GM19351 (cell line): ENCODE measurements around the gene BACH1.
"Not testable (repeated sequence)": the region's sequence is repeated elsewhere in the genome, so short reads cannot be mapped to it uniquely, and the experiment has no call there.

Experiments
- ATAC-seq: cut with Tn5 transposase; IDR thresholded peaks from one replicate; pipeline ENCODE4 v1.9.1; 2021; ENCODE audit warnings: mild to moderate bottlenecking, moderate library complexity; ENCODE audit not compliant: unreplicated experiment

The BACH1 gene

DNA sequence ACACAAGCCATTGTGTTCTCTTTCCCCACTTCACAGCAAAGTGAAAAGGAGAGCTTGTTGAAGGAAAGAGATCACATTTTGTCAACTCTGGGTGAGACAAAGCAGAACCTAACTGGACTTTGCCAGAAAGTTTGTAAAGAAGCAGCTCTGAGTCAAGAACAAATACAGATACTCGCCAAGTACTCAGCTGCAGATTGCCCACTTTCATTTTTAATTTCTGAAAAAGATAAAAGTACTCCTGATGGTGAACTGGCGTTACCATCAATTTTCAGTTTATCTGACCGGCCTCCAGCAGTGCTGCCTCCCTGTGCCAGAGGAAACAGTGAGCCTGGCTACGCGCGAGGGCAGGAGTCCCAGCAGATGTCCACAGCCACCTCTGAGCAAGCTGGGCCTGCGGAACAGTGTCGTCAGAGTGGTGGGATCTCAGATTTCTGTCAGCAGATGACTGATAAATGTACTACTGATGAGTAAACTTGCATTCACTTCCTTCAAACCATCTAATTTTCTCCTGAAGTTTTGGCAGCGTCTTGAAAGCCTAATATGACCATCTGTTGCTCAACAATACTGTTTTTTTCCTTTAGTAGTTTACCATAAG is 43.7 kb downstream of the BACH1 start:
- ATAC-seq, result peak; percentile 88

DNA sequence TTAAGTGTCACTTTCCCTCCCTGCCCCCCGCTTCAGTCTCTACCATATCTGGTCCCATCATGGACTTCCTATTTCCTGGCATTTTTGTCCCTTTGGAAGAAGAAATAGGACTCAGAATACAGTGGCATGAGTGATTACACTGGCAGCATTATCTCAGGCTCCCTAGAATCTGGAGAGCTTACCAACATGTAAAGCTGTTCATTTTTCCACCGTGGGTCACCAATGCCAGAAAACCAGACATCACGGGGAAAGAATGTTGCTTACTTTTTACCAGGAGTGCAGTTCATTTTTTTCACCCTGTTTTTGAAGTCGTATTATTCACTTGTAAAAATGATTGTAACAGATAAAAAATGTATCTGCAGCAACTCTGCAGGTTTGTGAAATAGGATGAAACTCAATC is 44.8 kb downstream of the BACH1 start:
- ATAC-seq, result no peak

DNA sequence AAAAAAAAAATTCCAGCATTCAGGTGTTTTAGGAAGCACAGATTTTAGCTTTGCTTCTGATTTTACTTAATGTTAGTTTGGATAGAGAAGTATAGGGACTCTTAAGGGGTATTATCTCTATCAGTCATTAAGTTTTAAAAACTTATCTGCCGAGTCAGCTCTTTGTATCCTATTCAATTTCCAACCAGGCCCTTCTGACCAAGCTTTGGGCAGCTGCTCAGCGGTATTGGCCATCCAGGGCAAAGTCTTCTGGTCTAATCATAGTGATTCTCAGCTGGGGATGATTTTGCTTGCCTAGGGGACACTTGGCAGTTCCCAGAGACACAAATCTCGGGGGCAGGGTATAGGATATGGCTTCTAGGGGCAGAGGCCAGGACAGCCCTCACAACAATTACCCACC is 47.6 kb downstream of the BACH1 start:
- no peak for ATAC-seq

DNA sequence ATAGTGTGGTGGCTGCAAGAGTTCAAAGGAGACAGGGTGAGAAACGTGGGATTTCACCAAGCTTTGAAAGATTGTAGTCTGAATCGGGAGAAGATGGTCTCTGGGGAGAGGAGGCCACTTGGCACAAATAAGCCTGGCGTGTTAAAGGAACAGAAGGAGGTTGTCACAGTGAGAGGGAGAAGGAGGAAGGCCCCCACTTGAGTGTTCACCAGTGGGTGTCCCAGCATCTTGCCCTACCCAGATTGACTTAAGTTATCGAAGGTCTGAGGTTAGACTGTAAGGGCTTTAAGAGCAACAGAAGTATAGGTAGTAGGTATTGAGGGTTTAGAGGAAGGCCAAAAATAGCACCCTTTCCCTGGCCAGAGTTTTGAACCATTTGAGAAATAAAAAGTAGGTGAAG is 48.0 kb downstream of the BACH1 start:
- no peak for ATAC-seq

DNA sequence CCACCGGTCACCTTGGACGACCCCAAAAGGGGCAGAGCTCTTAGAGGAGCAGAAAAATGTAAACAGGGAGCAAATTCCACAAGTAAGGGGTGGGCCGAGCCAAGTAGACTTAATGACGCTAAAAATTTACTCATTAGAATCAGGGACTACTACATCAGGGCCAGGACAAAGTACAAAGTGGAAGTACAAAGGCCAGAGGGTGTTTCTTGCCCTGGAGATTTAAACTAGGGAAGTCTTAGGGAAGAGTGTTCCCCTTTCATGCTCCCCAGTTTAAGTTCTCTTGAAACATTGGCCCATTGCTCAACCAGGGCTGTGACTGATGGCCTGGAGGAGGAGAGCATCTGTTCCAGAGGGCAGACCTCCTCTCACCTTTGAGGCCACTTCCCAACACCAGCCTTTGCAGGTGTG is 48.6 kb downstream of the BACH1 start:
- no peak for ATAC-seq

DNA sequence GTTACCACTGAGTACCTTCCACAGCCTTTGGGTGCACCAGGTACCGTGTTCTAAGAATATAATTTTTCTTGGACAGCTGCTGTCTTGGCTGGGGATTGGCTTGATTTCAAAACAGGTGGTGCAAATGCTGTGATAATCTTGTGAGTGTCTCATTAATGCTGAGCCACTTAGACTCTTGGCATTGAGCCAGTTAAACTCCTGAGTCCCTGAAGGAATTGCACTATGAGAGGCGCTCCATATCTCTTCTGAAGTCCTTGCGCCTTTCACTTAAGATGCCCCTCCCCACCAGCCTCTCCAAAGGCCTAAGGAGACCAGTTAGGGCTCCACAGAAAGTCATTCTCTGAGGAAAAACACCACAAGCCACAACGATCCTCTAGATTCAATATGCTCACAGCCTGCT is 51.0 kb downstream of the BACH1 start:
- ATAC-seq, result no peak

DNA sequence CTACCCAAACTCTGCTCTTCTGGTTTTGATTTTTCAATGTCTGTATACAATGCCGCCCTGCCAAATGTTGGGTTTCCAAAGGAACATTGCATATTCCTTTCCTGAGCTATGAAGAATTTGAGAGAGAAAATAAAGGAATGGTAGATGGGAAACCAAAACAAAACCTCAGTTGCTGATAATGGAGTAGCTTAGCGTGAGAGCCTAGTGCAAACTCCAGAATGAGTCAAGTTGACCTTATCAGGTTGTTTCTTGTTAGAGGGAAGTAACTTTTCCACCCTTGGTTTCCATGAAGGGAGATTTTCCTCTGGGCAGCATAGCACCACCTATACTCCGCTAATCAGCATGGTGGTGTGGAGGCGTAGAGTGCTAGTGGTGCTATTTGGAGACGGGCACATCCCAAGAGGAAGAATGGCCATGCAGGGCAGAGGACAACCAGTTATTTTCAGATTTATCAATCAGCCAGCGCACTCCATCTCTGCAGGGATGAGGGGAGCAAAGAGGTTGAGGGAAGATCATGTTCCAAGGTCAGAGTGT is 51.6 kb downstream of the BACH1 start:
- no peak for ATAC-seq

DNA sequence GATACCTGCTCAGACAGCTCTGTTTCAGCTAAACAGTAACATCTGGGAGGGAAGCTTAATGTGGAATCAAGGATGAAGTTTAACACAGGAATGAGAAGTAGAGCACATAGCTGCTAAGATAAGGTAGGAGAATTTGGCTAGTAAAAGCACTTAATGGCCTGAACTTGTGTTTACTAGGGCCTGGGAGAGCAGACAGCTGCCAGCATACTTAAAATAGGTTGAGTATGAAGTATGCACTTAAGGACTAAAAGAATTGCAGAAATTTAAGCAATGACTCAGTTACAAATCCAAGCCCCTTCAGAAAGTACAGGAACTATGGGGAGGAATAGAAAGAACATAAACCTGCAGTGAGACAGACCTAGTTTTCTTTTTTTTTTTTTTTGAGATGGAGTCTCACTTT is 53.0 kb downstream of the BACH1 start:
- no peak for ATAC-seq

DNA sequence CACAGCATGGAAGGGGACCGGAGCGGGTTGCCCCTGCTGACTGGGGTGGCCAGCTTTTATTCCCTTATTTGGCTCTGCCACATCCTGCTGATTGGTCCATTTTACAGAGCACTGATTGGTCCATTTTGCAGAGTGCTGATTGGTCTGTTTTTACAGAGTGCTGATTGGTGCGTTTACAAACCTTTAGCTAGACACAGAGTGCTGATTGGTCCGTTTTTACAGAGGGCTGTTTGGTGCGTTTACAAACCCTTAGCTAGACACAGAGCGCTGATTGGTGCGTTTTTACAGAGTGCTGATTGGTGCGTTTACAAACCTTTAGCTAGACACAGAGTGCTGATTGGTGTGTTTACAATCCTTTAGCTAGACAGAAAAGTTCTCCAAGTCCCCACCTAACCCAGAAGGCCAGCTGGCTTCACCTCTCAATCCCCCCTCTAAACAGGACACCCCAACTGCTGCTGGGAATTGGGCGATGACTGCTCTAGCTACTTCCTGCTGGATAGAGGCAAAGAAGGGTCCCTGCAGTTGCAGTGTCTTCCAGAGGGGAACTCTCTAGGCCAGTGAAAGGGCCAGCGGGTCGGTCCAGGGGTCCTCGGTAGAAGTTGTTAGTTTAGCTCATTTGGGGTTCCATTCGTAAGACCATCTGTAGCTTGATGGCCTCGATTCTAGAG is 56.5 kb downstream of the BACH1 start:
- not testable (repeated sequence) for ATAC-seq

DNA sequence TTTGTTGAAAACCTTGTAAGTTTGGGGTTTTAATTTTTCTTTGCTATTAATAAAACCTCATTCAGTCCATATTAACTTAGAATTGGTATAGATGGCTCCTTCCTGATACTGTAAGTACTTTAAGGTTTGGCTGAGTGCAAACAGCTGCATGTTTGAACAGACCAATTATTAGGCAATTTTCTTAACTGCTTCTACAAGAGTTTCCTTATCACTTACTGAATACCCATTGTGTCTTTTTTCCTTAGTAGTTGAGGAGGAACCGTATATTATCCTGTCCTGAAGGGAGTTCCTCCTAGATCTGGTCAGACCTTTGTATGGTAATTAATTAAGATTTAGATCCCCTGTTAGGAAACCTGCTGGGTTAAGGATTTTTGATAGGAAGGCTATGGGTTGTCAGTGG is 57.6 kb downstream of the BACH1 start:
- not testable (repeated sequence) for ATAC-seq

DNA sequence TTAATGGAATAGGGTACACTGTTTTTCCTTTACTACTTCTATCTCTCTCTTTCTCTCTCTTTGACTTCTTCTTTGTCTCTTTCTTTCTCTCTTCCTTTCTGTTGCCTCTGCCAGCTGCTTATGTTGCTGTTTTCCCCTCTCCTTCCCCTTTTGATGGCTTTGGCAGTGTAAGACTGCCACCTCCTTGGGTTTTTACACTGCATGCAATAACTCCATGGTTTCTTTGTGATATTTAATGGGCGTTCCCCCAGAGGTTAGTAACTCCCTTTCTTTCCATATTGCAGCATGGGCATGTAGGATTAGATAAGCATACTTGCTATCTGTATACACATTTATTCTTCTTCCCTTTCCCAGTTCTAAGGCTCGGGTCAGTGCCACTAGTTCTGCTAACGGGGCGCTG is 58.1 kb downstream of the BACH1 start:
- ATAC-seq, result not testable (repeated sequence)

DNA sequence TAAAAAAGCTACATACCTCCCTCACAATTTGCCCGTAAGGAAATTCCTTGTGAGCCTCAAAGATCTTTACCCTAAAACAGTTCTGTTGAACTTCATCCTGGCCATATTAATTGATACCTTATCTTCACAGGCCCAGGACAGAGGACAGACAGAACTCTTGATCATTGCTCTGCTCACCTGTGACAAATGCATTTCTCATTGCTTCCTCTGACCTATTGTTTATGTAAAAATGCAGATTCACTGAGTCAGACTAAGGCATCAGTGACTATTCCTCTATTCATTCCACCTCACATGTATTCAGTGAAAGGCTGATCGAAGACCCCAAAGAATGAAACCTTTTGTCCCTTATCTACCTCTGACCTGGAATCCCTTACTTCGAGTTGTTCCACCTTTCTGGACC is 61.0 kb downstream of the BACH1 start:
- ATAC-seq, result no peak

DNA sequence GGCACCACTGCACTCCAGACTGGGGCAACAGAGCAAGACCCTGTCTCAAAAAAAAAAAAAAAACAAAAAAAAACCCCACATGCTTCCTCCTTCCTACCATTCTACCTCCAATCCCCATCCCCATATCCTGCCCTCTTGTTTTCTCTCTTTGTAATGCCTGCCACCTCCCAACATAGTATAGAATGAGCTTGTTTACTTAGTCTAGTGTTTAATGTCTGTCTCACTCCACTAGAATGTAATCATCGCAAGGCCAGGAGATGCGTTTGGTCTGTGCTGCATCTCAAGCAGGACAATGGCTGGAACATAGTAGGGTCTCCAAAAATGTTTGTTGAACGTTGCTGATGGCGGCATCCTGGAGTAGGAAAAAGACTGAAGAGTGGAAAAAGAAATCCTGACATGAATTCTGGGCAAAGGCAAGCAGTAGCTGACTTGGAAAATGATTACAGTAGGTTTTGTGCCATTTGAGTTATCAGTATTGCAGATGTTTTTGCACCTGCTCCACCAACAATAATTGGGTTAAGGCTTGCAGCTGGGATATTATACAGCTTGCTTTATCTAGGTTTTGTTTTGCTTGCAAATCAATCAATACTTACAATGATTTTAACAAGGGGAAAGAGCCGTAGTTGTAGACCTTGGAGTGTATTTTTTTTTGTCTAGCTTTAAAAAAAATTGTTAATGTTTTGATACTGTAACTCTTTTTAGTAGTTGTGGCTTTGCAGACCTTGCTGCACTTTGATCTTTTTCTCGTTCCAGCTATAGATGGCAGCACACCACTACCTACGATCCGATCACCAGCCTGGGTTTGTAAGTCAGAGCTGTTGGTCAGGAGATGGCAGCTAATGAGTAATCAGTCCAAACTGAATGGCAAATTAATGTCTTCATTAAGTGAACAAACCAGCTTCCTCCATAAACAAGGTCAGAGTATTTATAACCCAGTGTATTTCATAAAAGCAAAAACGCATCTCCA is 62.4 kb downstream of the BACH1 start:
- no peak for ATAC-seq

DNA sequence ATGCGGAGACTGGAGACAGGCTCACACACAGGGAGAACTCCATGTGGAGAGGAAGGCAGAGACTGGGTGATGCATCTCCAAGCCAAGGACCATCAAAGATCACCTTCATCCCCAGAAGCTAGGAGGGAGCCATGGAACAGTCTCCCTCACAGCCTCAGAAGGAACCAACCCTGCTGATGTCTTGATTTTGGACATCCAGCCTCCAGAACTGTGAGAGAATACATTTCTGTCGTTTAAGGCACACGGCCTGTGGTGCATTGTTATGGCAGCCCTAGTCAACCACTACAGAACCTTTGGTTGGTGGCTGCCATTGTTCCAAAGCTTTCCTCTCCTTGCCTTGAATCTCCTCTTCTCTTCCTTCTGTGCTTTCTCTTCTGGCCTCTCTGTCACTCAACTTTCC is 64.0 kb downstream of the BACH1 start:
- ATAC-seq, result no peak

DNA sequence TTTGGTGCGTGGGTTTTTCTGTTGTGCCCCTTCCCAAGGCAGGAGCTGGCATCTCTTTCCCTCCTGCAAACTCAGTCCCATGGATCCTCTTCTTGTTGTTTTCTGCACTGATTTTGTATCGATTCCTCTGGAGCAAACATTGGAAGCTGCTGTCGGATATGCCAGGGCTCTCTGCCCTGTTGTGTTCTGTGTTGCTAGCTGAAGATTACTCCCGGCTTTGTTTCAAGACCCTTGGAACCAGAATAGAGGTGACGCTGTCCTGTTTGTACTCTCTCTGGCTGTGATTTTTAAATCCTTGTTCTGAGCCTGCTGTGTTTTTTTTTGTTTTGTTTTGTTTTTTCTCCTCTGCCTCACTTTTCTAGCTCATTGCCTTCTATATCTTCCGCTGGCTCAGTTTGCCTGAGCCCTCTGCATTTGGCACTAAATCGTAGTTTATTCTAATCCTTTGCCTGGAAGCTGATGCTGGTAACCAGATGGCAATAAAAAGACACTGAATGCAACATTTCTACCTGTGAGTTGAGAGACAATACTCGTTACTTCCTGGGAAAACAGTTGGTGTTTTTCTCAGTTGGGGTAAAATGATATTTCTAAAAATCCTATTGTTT is 67.0 kb downstream of the BACH1 start:
- no peak for ATAC-seq

DNA sequence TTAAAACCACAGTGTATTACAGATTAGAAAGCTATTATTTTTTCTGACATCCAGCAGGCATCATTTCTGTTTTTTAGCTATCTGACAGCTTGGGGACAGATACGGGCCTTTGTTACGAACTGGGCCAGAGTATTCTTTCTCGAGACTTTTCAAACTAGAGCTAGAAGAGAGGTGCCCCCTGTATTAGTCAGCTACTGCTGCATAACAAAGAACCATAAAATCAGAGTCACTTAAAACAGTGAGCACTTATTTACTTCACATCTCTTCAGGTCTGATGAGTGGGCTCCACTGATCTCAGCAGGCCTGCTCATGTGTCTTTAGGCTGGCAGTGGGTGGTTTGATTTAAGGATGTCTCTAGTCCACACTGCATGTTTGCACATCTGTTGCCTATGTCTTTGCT is 67.8 kb downstream of the BACH1 start:
- ATAC-seq, result no peak

DNA sequence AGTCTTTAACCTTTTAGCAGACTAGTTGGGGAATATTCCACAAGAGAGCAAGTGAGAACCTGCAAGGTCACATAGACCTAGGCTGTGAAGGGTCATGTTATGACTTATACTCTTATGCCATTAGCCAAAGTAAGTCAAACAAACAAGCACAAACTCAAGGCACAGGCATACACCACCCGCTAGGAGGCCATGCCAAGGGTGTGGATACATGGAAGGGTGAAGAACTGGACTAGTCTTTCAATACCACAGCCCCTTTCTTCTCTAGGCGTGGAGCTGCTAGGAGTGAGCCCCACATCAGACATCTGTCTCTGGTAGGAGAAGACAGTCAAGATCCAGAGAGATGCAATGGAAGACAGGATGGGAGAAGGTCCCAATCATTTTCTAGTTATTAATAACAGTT is 68.6 kb downstream of the BACH1 start:
- no peak for ATAC-seq

DNA sequence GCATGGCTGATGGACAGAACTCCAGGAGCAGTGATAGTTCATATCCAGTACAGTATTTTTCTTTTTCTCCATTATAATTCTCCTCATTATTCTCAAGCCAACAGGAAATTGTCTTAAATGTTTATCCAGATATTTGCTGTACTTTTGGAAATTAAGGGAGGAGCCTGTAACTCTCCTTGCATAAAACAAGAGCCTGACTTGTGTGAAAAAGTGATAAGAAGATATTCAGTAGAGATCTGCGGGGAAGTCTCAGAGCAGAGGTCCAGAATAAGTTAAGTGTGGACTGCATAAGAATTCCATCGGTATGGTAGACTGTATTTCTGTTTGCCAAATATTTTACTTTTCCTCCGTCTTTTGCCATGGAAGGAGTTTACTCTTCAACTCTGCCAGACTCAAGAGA is 70.2 kb downstream of the BACH1 start:
- no peak for ATAC-seq

DNA sequence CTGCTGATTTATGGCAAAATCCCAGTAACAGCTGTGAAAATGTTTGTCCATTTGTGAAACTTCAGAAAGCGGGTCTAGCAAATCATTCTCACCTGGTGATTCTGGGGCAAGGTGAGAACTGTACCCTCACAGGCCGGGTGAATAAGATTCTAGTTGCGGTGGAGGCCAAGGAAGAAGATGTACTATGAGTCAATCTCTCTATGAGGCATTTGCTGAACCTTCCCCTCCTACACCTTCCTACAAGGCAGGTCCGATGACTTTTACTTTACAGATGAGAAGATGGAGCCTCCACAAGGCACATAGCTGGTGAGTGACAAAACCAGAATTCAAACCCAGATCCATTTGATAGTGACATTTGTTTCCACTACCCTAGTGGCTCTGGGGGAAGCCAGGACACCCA is 72.7 kb downstream of the BACH1 start:
- no peak for ATAC-seq

DNA sequence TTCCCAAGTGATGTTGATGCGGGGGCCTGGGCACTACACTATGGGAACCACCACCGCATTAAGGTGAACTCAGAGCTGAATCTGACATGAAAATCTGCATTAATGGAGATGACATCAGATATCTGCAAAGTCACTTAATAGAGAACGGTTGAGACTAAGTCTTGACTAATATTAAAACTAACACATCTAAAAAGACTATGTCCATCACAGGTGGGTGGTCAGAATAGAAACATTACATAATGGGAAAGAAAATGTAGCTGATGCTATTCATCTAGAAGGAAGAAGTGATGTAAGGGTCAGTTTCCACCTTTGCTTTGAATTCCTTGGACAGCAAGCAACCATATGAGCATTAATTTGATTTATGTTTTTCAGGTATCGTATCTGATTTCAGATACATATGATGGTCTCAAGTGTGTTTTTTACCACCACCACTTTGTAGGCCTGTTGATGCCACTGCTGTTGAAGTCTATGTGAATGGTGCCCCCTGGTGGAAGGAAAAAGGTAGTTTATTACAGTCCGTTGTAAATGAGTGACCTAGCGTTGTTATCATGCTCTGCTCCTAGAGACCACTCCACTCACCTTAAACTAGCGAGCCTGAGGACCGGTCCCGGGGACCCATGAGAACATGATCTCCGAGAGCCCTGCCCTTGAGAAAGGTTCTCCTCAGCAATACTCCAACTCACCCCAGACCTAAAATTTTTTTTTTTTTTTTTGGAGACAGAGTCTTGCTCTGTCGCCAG is 73.5 kb downstream of the BACH1 start:
- peak; percentile 81 for ATAC-seq

DNA sequence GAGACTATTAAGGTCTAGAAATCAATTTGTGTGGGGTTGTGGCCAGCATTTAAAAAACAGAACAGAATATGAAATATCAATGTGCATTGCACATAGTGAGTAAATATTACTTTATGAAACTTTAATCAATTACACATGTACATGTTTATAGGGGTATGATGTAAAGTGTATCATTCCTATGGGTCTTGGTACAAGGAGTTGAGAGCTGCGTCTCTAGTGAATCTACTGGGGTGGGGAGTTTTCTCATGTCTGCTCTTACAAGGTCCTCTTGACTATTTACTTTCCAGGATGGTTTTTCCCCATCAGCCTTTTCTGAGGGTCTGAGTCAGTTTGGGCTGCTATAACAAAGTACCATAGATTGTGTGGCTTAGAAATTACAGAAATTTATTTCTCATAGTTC is 75.8 kb downstream of the BACH1 start:
- no peak for ATAC-seq
